Measurements from ENCODE around the gene HS6ST1. TPM values are rescaled to one million over a fixed set of nuclear protein-coding genes. Genes with fewer than 3 reads are reported as not detected.

Gene HS6ST1, protein sequence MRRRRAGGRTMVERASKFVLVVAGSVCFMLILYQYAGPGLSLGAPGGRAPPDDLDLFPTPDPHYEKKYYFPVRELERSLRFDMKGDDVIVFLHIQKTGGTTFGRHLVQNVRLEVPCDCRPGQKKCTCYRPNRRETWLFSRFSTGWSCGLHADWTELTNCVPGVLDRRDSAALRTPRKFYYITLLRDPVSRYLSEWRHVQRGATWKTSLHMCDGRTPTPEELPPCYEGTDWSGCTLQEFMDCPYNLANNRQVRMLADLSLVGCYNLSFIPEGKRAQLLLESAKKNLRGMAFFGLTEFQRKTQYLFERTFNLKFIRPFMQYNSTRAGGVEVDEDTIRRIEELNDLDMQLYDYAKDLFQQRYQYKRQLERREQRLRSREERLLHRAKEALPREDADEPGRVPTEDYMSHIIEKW
- polyA plus RNA-seq, result 6.3 to 10.1 TPM (median 9.2 TPM) in 3 replicates
- 6.5 TPM for polyA plus RNA-seq (2011; ENCODE audit: low read depth)
- 4.5 and 10.8 TPM in 2 replicates for polyA plus RNA-seq (2011; cell fraction: cytosol; rRNA removed)
- polyA plus RNA-seq (2011; cell fraction: nucleus; rRNA removed), result 11.0 and 15.0 TPM in 2 replicates
- polyA plus RNA-seq (2012; ENCODE audit: low replicate concordance), result 11.0 and 20.8 TPM in 2 replicates
- polyA minus RNA-seq, result 10.4 to 23.9 TPM (median 14.1 TPM) in 3 replicates
- 30.3 TPM for polyA minus RNA-seq (2011; cell fraction: cytosol; rRNA and poly(A)+ RNA removed)
- 17.5 and 18.5 TPM in 2 replicates for polyA minus RNA-seq (2011; cell fraction: nucleus; rRNA and poly(A)+ RNA removed)

DNA sequence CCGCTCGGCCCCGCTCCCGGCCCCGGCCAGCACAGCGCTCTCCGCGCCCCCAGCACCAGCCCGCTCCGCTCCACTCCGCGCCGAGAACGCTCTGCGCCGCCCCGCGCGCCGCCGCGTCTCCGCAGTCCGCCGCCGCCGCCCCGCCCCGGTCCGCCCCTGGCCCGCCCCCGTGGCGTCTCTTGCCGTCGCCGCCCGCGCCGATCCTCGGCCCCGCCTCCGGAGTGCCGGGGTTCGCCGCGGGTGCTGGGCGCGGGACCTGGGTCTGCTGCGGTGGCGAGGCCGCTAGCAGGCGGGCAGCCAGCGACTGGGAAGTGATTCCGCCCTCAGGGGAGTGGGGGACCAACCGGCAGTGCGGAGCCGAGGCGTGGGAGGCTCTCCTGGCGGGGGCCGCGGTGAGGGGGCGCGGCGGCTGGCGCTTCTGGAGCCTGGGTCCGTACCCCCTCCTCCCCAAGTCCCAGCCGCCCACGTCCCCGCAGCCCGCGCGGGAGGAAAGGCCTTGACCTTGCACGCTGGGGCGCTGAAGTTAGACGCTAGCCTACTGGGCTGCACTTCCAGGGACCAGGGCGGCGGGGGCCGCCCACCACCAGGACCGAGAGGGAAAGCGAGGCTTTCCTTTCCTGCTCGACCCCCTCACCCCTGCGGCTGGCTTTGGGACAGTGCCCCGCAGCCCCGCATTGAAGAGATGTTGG is at the start of gene HS6ST1:
Gene HS6ST1 (minus strand): TSS at position 93 of the 689 bp plus-strand sequence. CDS start 305 bp downstream, outside the sequence.
- H3K79me2 ChIP-seq (ENCODE audit: control insufficient read depth, insufficient read depth, low read length), result peaks cover 39% of the 10 kb centered on the region
- dilution Hi-C loops (cut with MboI; ENCODE audit: extremely low pct_ligation_motif_present, low sequenced_read_pairs), result no loop called here

DNA sequence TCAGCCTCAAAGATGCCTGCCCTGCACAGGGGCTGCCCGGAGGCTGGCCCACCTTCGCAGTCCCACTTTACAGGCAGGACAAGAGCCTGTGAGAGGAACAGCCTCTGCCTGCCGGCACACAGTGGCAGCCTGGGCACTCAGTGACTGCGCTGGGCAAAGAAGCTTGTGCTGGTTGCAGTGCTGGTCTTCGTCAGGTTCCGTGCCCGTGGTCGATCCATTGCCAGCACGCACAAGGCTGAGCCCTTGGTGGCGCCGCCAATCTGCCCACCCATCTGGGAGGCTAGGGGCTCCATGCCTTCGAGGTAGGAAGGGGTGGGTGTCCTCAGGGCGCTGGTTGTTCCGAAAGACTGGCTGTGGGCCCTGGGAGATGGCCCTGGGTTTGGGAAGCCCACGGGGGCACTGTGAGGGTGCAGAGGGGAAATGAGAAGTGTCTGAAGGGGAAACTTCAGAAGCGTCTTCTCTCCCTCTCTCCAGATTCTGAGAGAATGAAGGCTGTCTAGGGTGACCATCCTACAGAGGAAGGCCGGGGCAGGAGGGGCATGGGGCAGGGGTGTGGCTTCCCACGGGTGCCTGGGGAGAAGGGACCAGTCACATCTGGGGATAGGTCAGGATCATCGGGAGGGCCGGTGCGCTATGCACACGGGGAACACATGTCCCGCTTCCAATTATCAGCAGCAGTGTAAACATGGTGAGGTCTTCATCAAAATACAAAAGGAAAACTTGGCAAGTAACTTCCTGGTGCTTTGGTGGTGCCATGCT is 49.1 kb upstream of the HS6ST1 start:
- no peaks in the 10 kb centered on the region for H3K79me2 ChIP-seq (ENCODE audit: control insufficient read depth, insufficient read depth, low read length)
- no peaks in the 10 kb centered on the region for H4K20me1 ChIP-seq (ENCODE audit: control insufficient read depth, extremely low read depth, insufficient read depth, low read length)
- dilution Hi-C loops (cut with MboI; ENCODE audit: extremely low pct_ligation_motif_present, low sequenced_read_pairs), result no loop called here
- DNase-seq (ENCODE audit: low read depth, low spot score), result no peak
- FAIRE-seq, result no peak
- H3K36me3 ChIP-seq (ENCODE audit: control insufficient read depth in 2 of 2, extremely low read depth in 1 of 2, insufficient read depth in 2 of 2, low read length in 2 of 2), result no peaks in the 10 kb centered on the region
- no peak overlapping the region for H3K4me3 ChIP-seq (ENCODE audit: control insufficient read depth in 2 of 3, extremely low read depth in 1 of 3, insufficient read depth in 2 of 3, low read depth in 1 of 3, low read length in 3 of 3)
- no peak overlapping the region for H3K4me2 ChIP-seq (ENCODE audit: control insufficient read depth, extremely low read depth, insufficient read depth, low read depth, low read length)
- no peaks in the 10 kb centered on the region for H3K9me1 ChIP-seq (ENCODE audit: control insufficient read depth, extremely low read depth, insufficient read depth, low read length)
- peaks cover 20% of the 10 kb centered on the region for H3K4me1 ChIP-seq (ENCODE audit: control insufficient read depth, extremely low read depth, insufficient read depth, low read length)
- no peak overlapping the region for H3K9ac ChIP-seq (ENCODE audit: control insufficient read depth, extremely low read depth, insufficient read depth, low read length)
- no peaks in the 10 kb centered on the region for H3K9me3 ChIP-seq (ENCODE audit: control insufficient read depth, low read depth, low read length)
- no peak overlapping the region for H3K27ac ChIP-seq (ENCODE audit: control insufficient read depth, insufficient read depth, low read length)
- TF ChIP-seq, protein P1, sequence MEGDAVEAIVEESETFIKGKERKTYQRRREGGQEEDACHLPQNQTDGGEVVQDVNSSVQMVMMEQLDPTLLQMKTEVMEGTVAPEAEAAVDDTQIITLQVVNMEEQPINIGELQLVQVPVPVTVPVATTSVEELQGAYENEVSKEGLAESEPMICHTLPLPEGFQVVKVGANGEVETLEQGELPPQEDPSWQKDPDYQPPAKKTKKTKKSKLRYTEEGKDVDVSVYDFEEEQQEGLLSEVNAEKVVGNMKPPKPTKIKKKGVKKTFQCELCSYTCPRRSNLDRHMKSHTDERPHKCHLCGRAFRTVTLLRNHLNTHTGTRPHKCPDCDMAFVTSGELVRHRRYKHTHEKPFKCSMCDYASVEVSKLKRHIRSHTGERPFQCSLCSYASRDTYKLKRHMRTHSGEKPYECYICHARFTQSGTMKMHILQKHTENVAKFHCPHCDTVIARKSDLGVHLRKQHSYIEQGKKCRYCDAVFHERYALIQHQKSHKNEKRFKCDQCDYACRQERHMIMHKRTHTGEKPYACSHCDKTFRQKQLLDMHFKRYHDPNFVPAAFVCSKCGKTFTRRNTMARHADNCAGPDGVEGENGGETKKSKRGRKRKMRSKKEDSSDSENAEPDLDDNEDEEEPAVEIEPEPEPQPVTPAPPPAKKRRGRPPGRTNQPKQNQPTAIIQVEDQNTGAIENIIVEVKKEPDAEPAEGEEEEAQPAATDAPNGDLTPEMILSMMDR (optimal IDR thresholded peaks at IDR 0.05 in 1 of 3, IDR thresholded peaks at IDR 0.05 in 1 of 3, conservative IDR thresholded peaks at IDR 0.05 in 1 of 3; ENCODE audit: extremely low read depth in 1 of 3, insufficient read depth in 2 of 3, low read length in 3 of 3), result no peak
- no peak for TF ChIP-seq EZH2 (IDR thresholded peaks at IDR 0.05; ENCODE audit: low read length)
- H3K27me3 ChIP-seq (ENCODE audit: control insufficient read depth, extremely low read depth, insufficient read depth, low read length), result no peaks in the 10 kb centered on the region
- H2AFZ ChIP-seq (ENCODE audit: control insufficient read depth, low read length), result no peak overlapping the region

More for the DNA sequence above, at the start of gene HS6ST1:
- Histone ChIP-seq H3K4me3 (ENCODE audit: control insufficient read depth in 2 of 3, extremely low read depth in 1 of 3, insufficient read depth in 2 of 3, low read depth in 1 of 3, low read length in 3 of 3) (peak within 1 kb of the TSS; percentile 69 to 93 (median 69)), H3K27ac (ENCODE audit: control insufficient read depth, insufficient read depth, low read length) (no peak within 1 kb of the TSS), H3K4me1 (ENCODE audit: control insufficient read depth, extremely low read depth, insufficient read depth, low read length) (peaks cover 14% of the 10 kb centered on the region), H3K4me2 (ENCODE audit: control insufficient read depth, extremely low read depth, insufficient read depth, low read depth, low read length) (peak within 1 kb of the TSS; percentile 71), H2AFZ (ENCODE audit: control insufficient read depth, low read length) (peak within 1 kb of the TSS; percentile 82), H3K9me3 (ENCODE audit: control insufficient read depth, low read depth, low read length) (no peaks in the 10 kb centered on the region), H3K9me1 (ENCODE audit: control insufficient read depth, extremely low read depth, insufficient read depth, low read length) (no peaks in the 10 kb centered on the region), H3K36me3 (ENCODE audit: control insufficient read depth in 2 of 2, extremely low read depth in 1 of 2, insufficient read depth in 2 of 2, low read length in 2 of 2) (peaks cover 0 to 10% of the 10 kb centered on the region in 2 experiments), H3K9ac (ENCODE audit: control insufficient read depth, extremely low read depth, insufficient read depth, low read length) (peak within 1 kb of the TSS; percentile 60), H3K27me3 (ENCODE audit: control insufficient read depth, extremely low read depth, insufficient read depth, low read length) (no peaks in the 10 kb centered on the region), H4K20me1 (ENCODE audit: control insufficient read depth, extremely low read depth, insufficient read depth, low read length) (peaks cover 31% of the 10 kb centered on the region)
- FAIRE-seq (no peak), DNase-seq (ENCODE audit: low read depth, low spot score) (no peak)
- TF ChIP-seq EZH2 (IDR thresholded peaks at IDR 0.05; ENCODE audit: low read length), result no peak
- TF ChIP-seq, protein P1 (optimal IDR thresholded peaks at IDR 0.05 in 1 of 3, IDR thresholded peaks at IDR 0.05 in 1 of 3, conservative IDR thresholded peaks at IDR 0.05 in 1 of 3; ENCODE audit: extremely low read depth in 1 of 3, insufficient read depth in 2 of 3, low read length in 3 of 3), result no peak
